ENCODE measurements around the gene ELOF1. TPM values are rescaled to one million over a fixed set of nuclear protein-coding genes. Genes with fewer than 3 reads are reported as not detected.

The ELOF1 gene
- total and polyA plus RNA-seq, 2 of the 13 experiments (the other 11 are each of a cell fraction or from before 2014, with no cell fraction given) = 14.5 to 43.2 TPM

- no peak for TF ChIP-seq KIAA2018 (CRISPR knock-in tag; IDR thresholded peaks at IDR 0.05; ENCODE audit: borderline replicate concordance)
- TF ChIP-seq KLF6 (CRISPR knock-in tag; IDR thresholded peaks at IDR 0.05) = peak; percentile 69; the same call in 1 of the 2 replicates
- no peak for TF ChIP-seq ZBTB42 (CRISPR knock-in tag; IDR thresholded peaks at IDR 0.05)
- 0 out of 2 replicates have a peak, but pooled peaks have one; percentile 33 for TF ChIP-seq CAMTA2 (CRISPR knock-in tag; IDR thresholded peaks at IDR 0.05; ENCODE audit: borderline replicate concordance)
- no peak for TF ChIP-seq SUZ12 (IDR thresholded peaks at IDR 0.05; ENCODE audit: low read depth, low read length)
- TF ChIP-seq ZFP62 (CRISPR knock-in tag; IDR thresholded peaks at IDR 0.05) = no peak
- no peak for TF ChIP-seq AHR (CRISPR knock-in tag; IDR thresholded peaks at IDR 0.05)
- no peak for TF ChIP-seq ONECUT2 (CRISPR knock-in tag; IDR thresholded peaks at IDR 0.05)
- TF ChIP-seq MZF1 (CRISPR knock-in tag; IDR thresholded peaks at IDR 0.05; ENCODE audit: borderline replicate concordance) = no peak
- TF ChIP-seq FOXC1 (CRISPR knock-in tag; IDR thresholded peaks at IDR 0.05; ENCODE audit: borderline replicate concordance) = peak; percentile 93; the same call in 1 of the 2 replicates
- TF ChIP-seq ZNF646 (CRISPR knock-in tag; IDR thresholded peaks at IDR 0.05) = no peak
- TF ChIP-seq NONO (IDR thresholded peaks at IDR 0.05) = no peak
- no peak for TF ChIP-seq NONO (CRISPR knock-in tag; conservative IDR thresholded peaks at IDR 0.05)
- no peak for TF ChIP-seq SRSF9 (IDR thresholded peaks at IDR 0.05; ENCODE audit: borderline replicate concordance, insufficient read depth, low read depth, low read length, poor library complexity, severe bottlenecking)
Measured at GRCh38 chr19:11558881-11559828, at the start of gene ELOF1 (continued).
